ENCODE measurements around the gene SIAH1.
"Not testable (repeated sequence)": the region's sequence is repeated elsewhere in the genome, so short reads cannot be mapped to it uniquely, and the experiment has no call there.

SIAH1 gene

DNA sequence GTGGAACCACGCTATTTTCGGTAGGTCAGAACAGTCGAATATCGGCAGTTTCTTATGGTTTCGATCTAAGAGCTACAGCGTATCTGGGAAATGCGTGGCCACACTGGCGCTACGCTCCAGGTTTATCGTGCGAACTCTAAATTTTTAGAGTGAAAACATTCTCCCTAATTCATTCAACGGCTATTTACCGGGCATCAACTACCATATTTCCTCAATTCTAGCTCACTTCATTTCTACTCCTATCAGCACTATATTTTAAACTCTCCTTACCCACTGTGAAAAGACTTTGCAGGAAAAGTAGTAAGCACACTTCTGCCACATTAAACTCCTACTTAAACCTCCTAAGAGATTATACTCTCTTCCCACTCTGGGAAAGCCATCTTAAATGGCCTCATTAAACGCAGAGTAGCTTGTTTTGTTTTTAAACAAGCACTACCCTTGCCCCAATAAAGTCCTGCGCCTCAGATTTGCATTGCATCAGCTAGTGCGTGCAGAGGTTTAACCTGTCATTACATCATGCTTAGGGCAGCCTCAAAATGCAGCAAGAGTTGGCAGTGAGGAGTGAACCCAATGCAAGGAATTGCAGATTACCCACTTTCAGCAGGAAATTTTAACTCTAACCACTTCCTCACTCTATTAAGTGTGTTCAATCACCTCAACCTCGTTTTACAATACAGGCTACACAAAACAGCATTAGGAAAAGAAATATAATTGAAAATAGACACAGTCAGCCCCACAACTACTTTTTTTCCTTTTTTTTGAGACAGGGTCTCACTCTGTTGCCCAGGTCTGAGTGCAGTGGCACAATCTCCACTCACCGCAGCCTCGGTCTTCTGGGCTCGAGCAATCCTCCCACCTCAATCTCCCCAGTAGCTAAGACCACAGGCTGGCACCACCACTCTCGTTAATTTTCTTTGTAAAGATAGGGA is 18.8 kb downstream of the SIAH1 start:
- peak; percentile 39 for DNase-seq (ENCODE audit: low spot score)

DNA sequence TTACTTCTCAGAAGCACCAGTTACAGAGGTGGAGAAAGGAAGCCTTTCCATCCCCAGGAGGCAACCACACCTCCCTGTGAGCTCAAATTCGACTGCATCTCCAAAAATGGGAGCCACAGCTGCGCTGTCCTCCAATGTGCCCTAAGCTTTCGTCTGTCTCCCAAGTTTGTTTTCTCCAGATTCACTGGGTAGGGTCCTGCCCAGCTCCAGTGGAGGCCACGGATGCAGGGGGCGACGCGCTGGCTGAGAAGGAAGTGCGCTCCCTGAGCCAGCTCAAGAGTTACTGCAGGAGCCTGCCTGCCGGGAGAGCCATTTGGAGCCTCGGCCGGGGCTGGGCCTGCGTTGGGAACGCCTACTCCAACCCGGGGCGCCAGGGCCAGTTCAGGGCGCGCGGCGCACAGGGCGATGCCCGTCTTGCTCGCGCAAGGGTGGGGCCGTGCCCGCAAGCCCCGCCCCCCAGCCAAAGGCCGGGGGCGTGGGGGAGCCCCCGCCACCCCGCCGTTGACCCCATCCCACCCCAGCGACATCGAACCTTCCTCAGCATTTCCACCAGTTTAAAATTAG is 19.5 kb downstream of the SIAH1 start:
- peak; percentile 91 for DNase-seq (ENCODE audit: low spot score)

DNA sequence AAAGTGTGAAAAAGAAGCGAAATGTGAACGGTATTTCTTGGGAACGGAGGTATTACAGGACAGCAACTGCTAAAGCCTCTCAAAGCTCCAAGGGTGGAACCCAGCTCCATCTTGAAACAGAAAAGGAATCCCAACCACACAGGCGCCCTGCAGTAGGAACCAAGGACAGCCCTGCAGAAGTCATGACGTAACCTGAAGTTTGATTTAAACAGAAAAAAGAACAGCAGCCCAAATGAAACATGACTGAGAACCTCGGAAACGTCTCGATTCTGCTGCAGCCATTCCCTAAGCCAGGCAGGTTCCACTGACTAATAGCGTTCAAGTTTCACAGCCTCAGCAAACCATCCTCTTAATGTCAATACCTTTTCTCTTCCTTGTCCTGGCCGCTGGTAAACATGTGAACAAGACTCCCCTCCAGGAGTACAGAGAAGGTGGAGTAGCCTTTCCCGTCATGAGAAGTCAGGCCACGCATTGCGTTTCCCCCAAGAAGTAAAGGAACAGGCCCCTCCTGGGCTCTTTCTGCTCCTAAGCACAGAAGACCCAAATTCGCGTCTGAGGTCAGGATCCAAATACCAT is 20.1 kb downstream of the SIAH1 start:
- DNase-seq (ENCODE audit: low spot score): no peak

DNA sequence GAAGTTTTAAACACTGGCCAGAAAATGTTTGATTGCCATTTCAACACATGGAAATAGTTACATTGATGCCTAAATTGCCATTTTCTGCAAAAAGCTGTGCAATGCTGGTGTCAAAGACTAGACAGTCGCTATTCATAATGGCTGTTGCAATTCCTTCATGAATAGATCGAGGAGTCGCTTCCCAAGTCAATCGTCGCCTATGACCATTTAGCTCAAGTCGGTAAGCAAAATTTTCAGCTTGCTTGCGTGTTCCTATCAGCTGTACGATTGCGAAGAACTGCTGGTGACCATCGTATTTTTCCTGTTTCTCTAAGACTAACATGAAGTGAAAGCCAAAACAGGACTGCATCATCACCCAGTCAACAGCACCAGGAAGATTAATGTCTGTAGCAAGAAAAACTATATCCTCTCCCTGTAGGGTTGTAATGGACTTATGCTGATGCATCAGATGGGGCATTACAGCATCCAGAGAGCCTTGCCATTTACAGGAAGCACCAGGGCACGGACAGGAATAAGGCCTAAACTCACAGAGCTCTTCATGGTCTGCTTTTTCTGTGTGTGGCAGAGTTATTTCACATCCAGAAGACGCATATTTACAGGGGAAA is 23.6 kb downstream of the SIAH1 start:
- no peak for DNase-seq (ENCODE audit: low spot score)

DNA sequence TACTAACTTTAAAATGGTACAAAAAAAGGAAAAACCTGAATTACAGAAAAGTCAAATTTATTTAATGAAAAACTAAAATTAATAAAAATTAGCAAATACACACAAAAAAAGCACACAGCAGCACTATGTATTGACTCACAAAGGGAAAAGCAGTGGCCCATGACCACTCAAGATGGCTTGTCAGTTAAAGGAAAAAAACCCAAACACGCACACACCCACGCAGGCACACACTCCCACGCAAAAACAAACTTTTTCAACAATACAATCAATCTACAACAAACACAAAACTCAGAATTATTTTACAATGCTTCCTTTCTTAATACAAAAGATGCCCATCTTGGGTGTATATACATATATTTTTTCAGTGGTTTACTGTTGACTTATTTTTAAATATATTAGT is 24.2 kb downstream of the SIAH1 start:
- no peak for DNase-seq (ENCODE audit: low spot score)

DNA sequence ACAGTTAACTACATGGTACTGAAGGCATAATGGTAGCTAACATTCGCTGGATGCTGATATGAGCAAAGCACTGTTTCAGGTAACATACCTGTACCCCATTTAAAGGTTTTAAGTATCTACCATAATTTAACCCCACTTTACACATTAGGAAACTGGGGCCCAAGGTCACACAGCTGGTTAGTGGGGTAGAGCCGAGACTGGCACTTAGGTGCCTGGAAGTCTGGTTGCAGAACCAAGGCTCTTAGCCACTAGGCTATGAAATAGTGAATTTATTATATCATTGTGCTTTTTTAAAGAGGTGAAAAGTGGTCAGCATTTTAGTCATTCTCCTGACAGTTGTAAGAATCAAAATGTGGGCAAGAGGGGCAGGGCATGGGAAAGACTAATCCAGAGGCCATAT is 25.2 kb downstream of the SIAH1 start:
- no peak for DNase-seq (ENCODE audit: low spot score)

DNA sequence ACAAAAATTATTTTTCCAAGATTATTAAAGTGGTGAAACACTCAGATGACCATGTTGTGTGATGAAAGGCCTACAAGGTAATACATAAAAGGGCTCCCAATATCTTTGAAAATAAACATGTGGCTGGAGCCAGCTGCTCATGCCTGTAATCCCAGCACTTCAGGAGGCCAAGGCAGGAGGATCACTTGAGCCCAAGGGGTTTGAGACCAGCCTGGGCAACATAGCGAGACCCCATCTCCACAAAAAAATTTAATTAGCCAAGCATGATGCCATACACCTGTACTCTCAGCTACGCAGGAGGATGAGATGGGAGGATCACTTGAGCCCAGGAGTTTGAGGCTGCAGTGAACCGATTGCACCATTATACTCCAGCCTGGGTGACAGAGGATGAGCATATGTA is 26.8 kb downstream of the SIAH1 start:
- DNase-seq (ENCODE audit: low spot score): no peak

DNA sequence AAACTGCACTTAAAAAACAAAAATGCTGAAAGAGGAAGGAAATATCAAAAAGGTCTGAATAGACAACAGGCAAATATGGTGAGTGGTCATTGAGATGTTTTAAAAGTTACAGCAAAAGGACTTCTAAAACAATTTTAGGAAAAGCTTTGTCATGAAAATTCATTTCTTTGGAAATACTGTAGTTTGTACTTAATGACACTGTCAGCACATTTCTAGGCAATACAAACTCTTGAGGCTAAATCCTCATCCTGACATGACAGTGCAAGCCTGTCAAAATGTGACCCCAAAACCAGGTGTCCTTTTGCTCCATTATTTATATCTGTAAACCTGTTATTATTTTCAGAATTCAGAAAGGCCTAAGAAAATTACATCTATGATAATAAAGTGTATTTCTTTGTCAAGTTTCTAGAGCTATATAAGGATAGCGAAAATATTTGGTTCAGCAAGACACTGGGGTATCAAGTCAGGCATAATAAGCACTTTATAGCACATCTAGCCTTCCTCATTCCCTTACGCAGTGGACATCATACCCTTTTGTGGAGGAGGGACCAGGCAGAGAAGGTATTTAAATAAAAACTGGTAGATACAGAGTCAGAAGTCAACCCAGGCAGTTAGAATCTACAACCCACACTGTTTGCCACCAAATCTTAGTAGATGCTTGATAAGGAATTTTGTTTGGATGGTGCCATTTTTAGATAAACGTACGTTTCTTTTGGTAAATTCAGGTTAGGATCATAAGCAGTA is 28.4 kb downstream of the SIAH1 start:
- no peak for DNase-seq (ENCODE audit: low spot score)

DNA sequence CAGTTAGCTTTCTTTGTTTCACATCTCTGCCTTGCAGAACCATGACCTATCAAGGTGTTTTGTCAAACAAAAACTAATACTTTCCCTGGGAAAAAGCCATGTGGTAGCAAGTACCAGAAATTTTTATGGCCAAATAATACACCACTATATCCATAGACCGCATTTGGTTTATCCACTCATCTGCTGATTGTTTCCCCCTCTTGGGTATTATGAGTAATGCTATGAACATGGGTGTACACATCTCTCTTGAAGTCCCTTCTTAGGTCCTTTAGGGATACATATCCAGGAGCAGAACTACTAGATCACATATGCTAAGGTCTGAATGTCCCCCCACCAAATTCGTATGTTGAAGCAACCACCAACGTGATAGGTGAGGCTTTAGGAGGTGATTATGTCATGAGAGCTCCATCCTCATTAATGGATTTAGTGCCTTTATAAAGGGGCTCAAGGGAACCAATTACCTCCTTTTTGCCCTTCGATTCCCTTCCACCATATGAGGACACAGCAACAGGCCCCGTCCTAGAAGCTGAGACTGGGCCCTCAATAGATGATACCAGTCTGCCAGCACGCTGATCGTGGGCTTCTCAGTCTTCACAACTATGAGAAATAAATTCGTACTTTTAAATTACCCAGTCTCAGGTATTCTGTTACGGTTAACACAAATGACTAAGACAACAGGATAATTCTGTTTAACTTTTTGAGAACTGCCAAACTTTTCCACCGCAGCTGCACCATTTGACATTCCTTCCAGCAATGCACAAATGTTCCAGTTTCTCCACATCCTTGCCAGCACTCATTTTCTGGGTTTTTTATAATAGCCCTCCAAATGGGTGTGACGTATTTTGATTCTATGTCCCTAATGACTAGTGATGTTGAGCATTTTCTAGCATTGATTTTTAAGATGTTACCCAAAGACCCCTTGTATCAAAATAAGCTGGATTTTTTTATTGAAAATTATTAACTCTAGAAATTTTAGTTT is 30.0 kb downstream of the SIAH1 start:
- no peak for DNase-seq (ENCODE audit: low spot score)

DNA sequence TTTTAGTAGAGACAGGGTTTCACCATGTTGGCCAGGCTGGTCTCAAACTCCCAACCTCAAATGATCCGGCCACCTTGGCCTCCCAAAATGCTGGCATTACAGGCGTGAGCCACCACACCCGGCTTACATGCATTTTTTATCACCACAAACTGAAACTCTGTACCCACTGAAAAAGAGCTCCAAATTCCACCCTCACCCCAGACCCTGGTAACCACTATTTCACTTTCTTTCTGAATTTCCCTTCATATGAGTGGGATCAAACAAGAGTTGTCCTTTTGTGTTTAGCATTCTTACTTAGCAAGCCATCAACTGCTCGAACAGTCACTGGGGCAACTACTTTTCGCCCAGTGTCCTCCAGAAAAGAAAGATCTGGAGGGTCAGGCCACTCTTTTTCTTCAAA is 30.8 kb downstream of the SIAH1 start:
- not testable (repeated sequence) for DNase-seq (ENCODE audit: low spot score)

DNA sequence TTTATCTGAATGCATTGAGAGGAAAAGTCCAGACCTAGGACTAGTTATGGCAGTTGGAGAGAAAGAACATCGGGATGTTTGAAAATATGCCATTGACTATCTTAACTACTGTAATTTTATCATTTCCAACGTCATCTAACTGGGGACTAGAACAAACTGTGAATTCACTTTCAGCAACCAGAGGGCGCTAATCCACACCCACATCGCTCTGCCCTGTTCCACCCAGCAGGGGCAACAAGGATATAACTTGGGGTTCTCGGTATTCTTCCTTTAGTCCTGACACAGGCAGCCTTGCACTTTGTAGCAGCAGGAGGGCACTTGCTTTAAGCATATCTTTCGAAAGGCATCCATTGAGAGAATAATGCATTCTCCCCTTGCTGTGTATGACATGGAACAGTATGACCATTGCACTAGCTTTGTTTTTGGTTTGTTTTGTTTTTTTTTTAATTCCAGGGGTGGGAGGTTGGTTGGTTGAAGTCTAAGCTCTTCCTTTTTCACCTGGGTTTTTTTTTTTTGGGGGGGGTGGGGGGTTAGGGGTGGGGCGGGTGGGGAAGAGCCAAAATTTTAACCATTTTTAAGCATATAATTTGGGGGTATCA is 31.5 kb downstream of the SIAH1 start:
- peak; percentile 80 for DNase-seq (ENCODE audit: low spot score)

DNA sequence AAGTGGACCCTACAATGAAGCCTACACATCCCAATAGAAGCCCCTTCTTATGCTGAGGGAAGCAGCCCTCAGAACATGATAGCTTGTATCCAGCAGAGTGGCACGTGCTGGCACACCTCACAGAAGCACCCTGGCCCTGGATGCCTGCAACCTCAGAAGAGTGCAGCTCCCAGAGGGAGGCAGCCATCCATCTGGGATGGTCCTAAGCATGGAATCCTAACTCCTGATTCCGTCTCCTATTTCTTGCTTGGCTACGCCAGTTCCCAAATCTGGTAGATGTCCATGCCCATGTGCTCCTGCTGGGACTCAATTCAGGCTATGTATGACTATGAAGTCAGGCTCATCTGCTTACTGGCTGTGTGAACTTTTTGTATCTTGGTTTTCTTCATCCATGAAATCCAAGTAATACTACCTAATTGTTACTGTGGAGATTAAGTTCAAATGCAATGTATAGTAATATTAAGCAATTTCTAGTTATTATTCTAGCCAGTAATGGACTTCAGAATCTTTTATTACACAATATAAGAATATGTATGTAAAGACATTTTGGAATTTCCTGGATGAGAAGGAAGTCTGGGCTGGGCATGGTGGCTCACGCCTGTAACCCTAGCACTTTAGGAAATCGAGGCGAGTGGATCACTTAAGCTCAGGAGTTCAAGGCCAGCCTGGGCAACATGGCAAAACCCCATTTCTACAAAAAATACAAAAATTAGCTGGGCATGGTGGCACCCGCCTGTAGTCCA is 32.4 kb downstream of the SIAH1 start:
- DNase-seq (ENCODE audit: low spot score): no peak

DNA sequence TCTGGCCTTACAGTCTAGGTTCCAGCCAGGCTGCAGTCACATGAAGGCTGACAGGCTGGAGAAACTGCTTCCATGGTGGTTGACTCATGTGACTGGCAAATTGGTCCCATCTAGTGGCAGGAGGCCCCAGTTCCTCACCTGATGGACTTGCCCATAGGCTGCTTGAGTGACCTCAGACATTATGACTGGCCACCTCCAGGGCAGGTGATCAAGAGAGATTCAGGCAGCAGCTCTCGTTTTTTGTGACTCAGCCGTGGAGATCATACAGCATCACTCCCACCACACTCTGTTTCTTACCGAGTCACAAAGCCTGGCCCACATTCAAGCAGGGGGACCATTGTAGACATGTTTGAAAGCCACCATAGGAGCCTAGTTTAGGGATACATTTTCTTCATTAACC is 34.5 kb downstream of the SIAH1 start:
- no peak for DNase-seq (ENCODE audit: low spot score)

DNA sequence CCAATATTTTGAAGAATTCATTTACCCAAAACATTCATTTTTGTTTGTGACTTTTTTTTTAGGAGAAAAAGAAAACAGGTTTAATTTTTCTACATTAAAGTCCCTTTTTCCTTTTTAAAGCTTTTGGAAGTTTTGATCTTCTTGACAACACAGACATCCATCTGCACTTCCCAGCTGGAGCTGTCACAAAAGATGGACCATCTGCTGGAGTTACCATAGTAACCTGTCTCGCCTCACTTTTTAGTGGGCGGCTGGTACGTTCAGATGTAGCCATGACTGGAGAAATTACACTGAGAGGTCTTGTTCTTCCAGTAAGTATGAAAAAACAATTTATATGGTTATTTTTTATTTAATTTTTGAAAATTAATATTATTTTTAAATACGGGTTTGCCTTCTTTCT is 37.2 kb downstream of the SIAH1 start:
- no peak for DNase-seq (ENCODE audit: low spot score)

DNA sequence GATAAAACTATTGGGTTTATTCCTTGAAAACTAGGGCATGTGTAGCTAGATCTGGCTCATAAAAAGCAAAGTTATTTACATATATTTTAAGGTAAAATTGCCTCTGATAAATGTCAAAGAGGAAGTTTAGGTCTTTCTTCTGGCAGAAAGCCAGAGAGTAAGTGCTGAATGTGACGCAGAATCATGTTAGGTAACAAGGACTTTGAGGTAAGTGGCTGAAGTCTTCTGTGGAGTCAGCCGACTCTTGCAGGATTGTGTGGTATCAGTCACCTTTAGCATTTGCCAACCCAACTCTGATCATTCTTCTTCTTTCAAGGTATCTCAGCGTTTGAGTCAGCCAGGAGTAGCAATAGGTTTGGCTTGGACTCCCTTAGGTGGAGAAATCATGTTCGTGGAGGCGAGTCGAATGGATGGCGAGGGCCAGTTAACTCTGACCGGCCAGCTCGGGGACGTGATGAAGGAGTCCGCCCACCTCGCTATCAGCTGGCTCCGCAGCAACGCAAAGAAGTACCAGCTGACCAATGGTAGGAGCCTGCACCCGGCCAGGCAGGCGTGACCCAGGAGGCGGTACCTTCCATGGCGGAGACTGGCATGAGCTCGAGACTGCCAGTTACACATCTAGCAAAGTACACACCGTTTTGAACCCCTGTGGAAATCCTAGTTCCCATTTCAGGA is 37.9 kb downstream of the SIAH1 start:
- DNase-seq (ENCODE audit: low spot score): no peak

DNA sequence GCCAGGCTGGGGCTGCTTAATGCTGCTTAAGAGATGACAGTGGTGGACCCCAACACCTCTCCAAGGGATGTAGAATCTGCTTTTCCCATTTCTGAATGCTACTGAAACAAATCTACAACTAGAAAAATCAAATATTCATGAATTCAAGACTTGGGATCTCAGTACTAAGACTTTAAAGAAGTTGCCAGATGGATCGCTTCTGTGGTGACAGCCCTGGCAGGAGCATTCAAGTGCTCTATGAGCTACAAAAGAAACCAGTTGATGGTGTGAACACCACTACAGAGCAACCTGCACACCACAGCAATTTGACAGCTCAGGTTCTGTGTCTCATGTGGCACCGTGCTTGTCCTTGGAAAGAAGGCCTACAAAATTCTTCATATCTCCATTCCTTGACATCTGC is 42.6 kb downstream of the SIAH1 start:
- DNase-seq (ENCODE audit: low spot score): no peak

DNA sequence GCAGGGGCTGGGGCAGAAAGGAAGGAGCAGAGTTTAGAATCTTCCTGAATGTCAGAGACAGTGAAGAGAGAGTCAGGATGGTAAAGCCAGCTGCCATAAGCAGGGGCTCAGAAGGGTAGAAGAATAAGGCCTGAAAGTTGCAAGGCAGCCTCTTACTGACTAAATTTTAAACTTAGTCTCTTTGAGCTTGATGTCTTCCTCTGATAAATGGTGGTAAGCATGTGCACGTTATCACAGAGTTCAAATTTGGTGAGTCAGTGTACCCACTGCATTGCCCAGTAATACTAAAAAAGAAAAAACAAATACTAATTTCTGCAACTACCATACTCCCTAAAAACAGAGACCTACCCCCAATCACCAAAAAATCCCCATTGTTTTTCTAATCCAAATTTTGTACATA is 45.2 kb downstream of the SIAH1 start:
- DNase-seq (ENCODE audit: low spot score): no peak

DNA sequence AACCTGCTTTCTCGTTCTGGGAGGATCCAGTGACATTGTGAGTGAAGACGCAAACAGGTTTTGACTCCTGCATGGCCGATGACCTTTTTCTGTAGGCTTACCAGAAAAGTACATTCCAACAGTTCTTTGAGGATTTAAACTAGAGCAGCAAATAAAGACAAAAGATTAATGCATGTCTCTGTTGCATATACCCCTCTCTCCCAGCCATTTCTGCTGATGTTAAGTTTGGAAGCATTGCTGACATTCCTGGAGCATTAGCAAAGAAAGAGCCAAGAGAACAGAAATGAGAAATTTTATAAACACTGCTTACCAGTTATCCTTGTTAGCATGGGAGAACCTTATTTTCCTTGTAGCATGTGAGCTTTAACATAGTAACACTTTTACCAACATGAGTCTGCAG is 49.3 kb downstream of the SIAH1 start:
- DNase-seq (ENCODE audit: low spot score): no peak

DNA sequence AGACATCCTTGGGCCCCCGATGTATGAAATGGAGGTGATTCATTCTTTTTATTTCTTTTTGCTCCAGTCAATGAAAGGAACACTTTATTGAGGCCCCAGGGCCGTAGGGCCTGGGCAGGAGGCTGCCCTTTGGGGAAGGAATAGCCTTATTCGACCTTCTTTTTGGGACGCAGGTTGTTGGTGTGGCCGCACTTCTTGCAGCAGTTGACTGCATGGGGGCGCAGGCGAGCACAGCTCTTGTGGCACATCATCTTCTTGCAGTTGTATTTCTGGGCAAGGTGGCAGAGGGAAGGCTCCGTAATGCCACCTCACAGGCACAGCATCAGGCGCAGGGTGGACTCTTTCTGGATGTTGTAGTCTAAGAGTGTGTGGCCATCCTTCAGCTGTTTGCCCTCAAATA is 50.9 kb downstream of the SIAH1 start:
- peak; percentile 26 for DNase-seq (ENCODE audit: low spot score)

Measured in iPS-NIHi11 (cell line).